Choroid plexus epithelial cell (primary cell): ENCODE results near the gene PIK3R6.

Experiments
- DNase-seq: peaks from one replicate; pipeline ENCODE4 v3.0.0-alpha.2; 2010; ENCODE audit warnings: low read depth
- H3K4me3 ChIP-seq: 2 replicates; pipeline ENCODE4 v1.5.1; 2011; ENCODE audit warnings: low read depth, mild to moderate bottlenecking, control low read depth, low read length, moderate library complexity
- TF ChIP-seq, protein P1 (sequence below): conservative IDR thresholded peaks from 2 replicates; pipeline ENCODE4 v1.5.1; 2011; ENCODE audit warnings: low read depth, mild to moderate bottlenecking, control low read depth, inconsistent platforms, low read length, moderate library complexity

PIK3R6 gene

DNA sequence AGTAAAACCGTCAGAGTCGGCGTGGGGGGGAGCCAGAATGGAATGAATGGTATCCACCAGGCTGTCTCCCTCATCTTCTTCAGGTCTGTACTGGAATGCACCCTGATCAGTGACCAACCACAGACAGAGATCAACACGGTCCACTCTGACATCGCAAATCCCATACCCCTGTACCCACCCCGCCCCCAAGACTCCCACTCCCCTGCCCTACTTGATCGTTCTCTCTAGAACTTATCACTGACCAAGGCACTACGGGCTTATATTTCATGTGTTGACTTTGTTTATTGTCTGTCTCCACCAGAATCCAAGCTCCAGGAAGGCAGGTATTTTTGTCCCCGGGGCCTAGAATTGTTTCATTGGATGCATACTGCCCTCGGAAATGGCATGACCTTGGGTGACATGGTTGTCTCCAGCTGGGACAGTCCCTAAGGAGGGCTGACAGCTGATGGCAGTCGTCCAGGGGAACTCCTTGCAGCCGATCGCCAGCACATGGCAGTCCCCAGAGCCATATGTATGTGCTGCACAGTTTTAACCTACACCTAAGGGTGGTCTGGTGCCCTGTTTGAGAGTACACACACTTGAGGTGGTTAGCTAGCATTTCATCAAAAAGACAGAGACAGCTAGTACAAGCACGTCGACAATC lies 67.8 kb downstream of the PIK3R6 start:
- H3K4me3 ChIP-seq: no peak overlapping the region
- TF ChIP-seq, protein P1, sequence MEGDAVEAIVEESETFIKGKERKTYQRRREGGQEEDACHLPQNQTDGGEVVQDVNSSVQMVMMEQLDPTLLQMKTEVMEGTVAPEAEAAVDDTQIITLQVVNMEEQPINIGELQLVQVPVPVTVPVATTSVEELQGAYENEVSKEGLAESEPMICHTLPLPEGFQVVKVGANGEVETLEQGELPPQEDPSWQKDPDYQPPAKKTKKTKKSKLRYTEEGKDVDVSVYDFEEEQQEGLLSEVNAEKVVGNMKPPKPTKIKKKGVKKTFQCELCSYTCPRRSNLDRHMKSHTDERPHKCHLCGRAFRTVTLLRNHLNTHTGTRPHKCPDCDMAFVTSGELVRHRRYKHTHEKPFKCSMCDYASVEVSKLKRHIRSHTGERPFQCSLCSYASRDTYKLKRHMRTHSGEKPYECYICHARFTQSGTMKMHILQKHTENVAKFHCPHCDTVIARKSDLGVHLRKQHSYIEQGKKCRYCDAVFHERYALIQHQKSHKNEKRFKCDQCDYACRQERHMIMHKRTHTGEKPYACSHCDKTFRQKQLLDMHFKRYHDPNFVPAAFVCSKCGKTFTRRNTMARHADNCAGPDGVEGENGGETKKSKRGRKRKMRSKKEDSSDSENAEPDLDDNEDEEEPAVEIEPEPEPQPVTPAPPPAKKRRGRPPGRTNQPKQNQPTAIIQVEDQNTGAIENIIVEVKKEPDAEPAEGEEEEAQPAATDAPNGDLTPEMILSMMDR: no peak
- peak; percentile 36 for DNase-seq

DNA sequence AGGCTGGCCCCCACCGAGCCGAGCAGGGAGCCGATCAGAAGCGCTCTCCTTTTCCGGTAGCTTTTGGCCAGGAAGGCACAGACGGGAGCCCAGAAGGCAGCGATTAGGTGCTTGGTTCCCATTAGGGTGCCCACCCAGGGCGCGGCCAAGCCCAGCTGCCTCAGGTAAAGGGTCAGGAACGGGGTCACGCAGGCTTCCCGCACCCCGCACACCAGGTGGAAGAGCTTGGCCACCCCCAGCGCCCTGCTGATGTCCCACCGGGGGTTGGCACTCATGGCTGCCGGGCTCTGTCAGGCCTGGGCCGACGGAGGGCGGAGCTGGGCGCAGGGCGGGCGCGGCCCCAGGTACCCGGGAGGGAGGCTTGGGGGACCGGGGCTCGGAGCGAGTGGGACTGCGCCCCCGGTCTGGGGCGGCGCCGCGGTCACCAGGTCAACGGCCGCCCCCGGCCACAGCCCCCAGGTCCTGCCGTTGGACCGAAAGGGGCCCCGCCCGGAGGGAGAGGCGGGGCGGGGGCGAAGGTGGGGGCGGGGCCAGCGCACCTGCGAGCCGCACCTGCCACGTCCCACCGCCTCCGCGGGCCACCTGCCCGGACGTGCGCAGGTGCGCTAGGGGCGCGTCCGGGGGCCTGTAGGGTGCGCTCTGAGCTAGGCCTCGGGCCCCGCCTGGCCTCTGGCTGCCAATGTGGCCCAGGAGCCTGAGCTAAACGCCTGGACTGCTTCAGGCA lies 68.5 kb downstream of the PIK3R6 start, which contains the start of gene MFSD6L:
Gene MFSD6L, minus strand, starts transcription at position 520 of the 724 bp plus-strand sequence. Its CDS starts 245 bp downstream, at position 275.
- H3K4me3 ChIP-seq: no peak within 1 kb of the TSS
- TF ChIP-seq, protein P1: no peak
- DNase-seq: no peak

GRCh38 chr17:8798176-8798845 lies 69.2 kb downstream of the PIK3R6 start:
- TF ChIP-seq, protein P1: no peak
- no peak overlapping the region for H3K4me3 ChIP-seq
- no peak for DNase-seq

DNA sequence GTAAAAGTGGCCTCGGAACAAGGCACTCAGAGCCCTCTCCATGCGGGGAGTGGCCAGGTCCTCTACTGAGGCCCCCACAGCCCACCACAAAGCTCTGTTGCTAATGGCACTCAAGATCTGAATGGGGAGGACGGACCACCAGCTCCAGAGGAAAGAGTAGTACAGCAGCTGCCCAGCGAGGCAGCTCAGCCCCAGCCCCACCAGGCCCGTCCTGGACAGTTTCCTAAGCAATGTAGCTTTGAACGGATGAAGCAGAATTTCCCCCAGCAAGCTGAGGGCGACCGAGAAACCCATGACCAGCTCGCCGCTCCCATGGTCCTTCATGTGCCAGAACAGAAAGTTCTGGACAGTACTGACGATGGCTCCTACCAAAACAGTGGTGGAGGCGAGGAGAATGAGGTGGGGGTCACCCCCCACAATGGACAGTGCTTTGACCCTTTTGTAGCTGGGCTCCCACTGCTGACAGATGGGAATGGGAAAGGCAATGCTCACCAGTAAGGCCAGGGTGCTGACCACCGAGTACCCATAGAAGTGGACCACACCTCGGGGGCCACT lies 69.8 kb downstream of the PIK3R6 start:
- no peak for DNase-seq
- TF ChIP-seq, protein P1: no peak
- H3K4me3 ChIP-seq: no peak overlapping the region

- DNase-seq: peak; percentile 4
- TF ChIP-seq, protein P1: no peak
- no peak overlapping the region for H3K4me3 ChIP-seq
These were observed 72.8 kb downstream of the PIK3R6 start for GRCh38 chr17:8794636-8795035.

DNA sequence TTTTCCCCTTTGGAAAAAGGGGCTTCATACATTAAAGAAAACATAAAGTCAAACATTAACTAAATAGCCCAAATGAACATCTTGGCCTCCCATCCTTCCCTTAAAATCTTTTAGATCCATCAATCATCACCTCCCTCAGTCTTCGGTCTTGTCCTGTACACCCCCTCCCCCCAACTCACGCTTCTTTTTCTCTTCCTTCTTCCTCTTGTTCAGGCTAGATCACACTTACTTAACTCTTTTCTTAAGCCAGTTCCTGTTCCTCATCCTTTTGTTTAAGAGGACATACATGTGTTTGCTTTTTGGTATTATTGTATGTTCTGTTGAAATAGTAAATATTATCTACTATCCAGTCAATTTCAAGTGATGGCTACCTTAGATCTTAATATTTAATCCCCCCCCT lies 73.8 kb downstream of the PIK3R6 start:
- H3K4me3 ChIP-seq: no peak overlapping the region
- TF ChIP-seq, protein P1: no peak

More for the DNA sequence above, 73.8 kb downstream of the PIK3R6 start:
- DNase-seq: no peak
